ENCODE data around the gene SMAD7.

- TF ChIP-seq CTCF (conservative IDR thresholded peaks at IDR 0.05; ENCODE audit: low read depth in 2 of 2) (no peak), ZNF114 (CRISPR knock-in tag; IDR thresholded peaks at IDR 0.05) (no peak), POLR2AphosphoS5 (IDR thresholded peaks at IDR 0.05; ENCODE audit: low read depth) (no peak), EZH2phosphoT487 (IDR thresholded peaks at IDR 0.05; ENCODE audit: unreplicated experiment) (no peak), REST (IDR thresholded peaks at IDR 0.05; ENCODE audit: unreplicated experiment) (no peak)
These were observed 72.8 kb downstream of the SMAD7 start for GRCh38 chr18:48877941-48878340.
